GM12878 (cell line): ENCODE measurements around the gene ADK. TPM values are rescaled to one million over a fixed set of nuclear protein-coding genes. Genes with fewer than 3 reads are reported as not detected.

ENCODE experiments used
- ATAC-seq: fragments of 200-7000 bp; cut with Tn5 transposase; 3 replicates; pipeline ENCODE4 v1.9.1; 2020; ENCODE audit warnings: mild to moderate bottlenecking, moderate library complexity
- BruUV-seq: library from RNA; stranded (reverse); fragments of 400-500 nt; replicated peaks from 2 replicates; lab custom pipeline; 2021; lab: Mats Ljungman, UMichigan
- CTCF ChIA-PET: fragments of 300-600 bp; sonication (Branson Sonifier 250); formaldehyde crosslinking; extraction: SDS; loops from one replicate; lab custom pipeline; 2021; ENCODE audit warnings: inconsistent platforms; lab: Yijun Ruan, JAX
- POLR2A ChIA-PET: fragments of 350-600 bp; formaldehyde crosslinking; extraction: SDS; loops from one replicate; lab custom pipeline; 2021; ENCODE audit warnings: inconsistent platforms; lab: Charles Lee
- RAD21 ChIA-PET: fragments of 300-600 bp; sonication (Branson Sonifier 250); formaldehyde crosslinking; loops from one replicate; lab custom pipeline; 2023; ENCODE audit warnings: antibody characterized with exemption; ENCODE audit not compliant: unreplicated experiment; lab: Charles Lee
- SMC1A ChIA-PET: fragments of 300-600 bp; sonication (Branson Sonifier 250); formaldehyde crosslinking; loops from one replicate; lab custom pipeline; 2023; ENCODE audit not compliant: unreplicated experiment, uncharacterized antibody; lab: Charles Lee
- DNase-seq: peaks from one replicate; pipeline ENCODE4 v3.0.0-alpha.2; 2011; ENCODE audit warnings: low read depth, low spot score
- FAIRE-seq: peaks from 3 replicates; lab custom pipeline; 2011; peaks lifted over from hg19 to GRCh38; lab: Jason Lieb, UNC
- H2AFZ ChIP-seq: 2 replicates; pipeline ENCODE4 v1.6.0; 2011; ENCODE audit warnings: low read depth, low read length, control low read depth; ENCODE audit not compliant: control insufficient read depth
- H3K27ac ChIP-seq: 2 replicates; pipeline ENCODE4 v1.5.1; 2011; ENCODE audit warnings: control low read depth; ENCODE audit not compliant: control insufficient read depth, insufficient read depth
- H3K27me3 ChIP-seq, 2 experiments: replicated peaks in 1 of 2; 2 replicates each; pipeline versions ENCODE4 v1.6.0 to v1.6.1; 2011; ENCODE audit warnings: low read length in 1 of 2; ENCODE audit not compliant: control insufficient read depth in 2 of 2, insufficient read depth in 2 of 2
- H3K36me3 ChIP-seq, 2 experiments: 2 replicates each; pipeline ENCODE4 v1.5.1; 2011; ENCODE audit warnings: low read length in 1 of 2; ENCODE audit not compliant: control insufficient read depth in 2 of 2, insufficient read depth in 2 of 2
- H3K4me1 ChIP-seq: 2 replicates; pipeline ENCODE4 v1.6.1; 2011; ENCODE audit warnings: mild to moderate bottlenecking, low read length, moderate library complexity, mixed read lengths; ENCODE audit not compliant: control insufficient read depth, insufficient read depth
- H3K4me2 ChIP-seq: 2 replicates; pipeline ENCODE4 v1.6.0; 2011; ENCODE audit warnings: control low read depth; ENCODE audit not compliant: control insufficient read depth, insufficient read depth
- H3K4me3 ChIP-seq: fragments of 200-600 bp; sonication (generic); 2 replicates; pipeline ENCODE4 v1.5.1; 2016
- H3K79me2 ChIP-seq: 2 replicates; pipeline ENCODE4 v1.6.0; 2011; ENCODE audit warnings: low read length; ENCODE audit not compliant: control insufficient read depth, insufficient read depth
- H3K9ac ChIP-seq: 2 replicates; pipeline ENCODE4 v1.8.0; 2011; ENCODE audit warnings: low read length, control low read depth, mixed read lengths; ENCODE audit not compliant: control insufficient read depth, insufficient read depth
- H3K9me3 ChIP-seq: replicated peaks from 3 replicates; pipeline ENCODE4 v1.5.1; 2011; ENCODE audit warnings: mild to moderate bottlenecking, low read length; ENCODE audit not compliant: control insufficient read depth, insufficient read depth
- H4K20me1 ChIP-seq: 2 replicates; pipeline ENCODE4 v1.6.0; 2011; ENCODE audit not compliant: control insufficient read depth, insufficient read depth
- BCL11A ChIP-seq: IDR thresholded peaks from 2 replicates; pipeline ENCODE4 v1.6.1; 2011; ENCODE audit warnings: low read depth, low read length
- CEBPB ChIP-seq, 2 experiments: fragments of 150-350 bp in 1 of 2; IDR thresholded peaks; 2 replicates each; pipeline ENCODE4 v1.6.1; 2012 to 2014; ENCODE audit warnings: low read depth in 2 of 2, low read length in 2 of 2, borderline replicate concordance in 1 of 2, inconsistent platforms in 1 of 2
- GABPA ChIP-seq: IDR thresholded peaks from 2 replicates; pipeline ENCODE4 v1.6.1; 2014; ENCODE audit warnings: antibody characterized with exemption, low read depth, mild to moderate bottlenecking, inconsistent platforms
- MTA2 ChIP-seq: fragments of 450-650 bp; IDR thresholded peaks from 2 replicates; pipeline ENCODE4 v1.6.1; 2016; ENCODE audit warnings: low read depth, mild to moderate bottlenecking, moderate library complexity
- STAT1 ChIP-seq: fragments of 450-650 bp; conservative IDR thresholded peaks from 2 replicates; pipeline ENCODE4 v1.6.1; 2014; ENCODE audit warnings: antibody characterized with exemption, mild to moderate bottlenecking
- TAF1 ChIP-seq: IDR thresholded peaks from 2 replicates; pipeline ENCODE4 v1.6.1; 2011; ENCODE audit warnings: mild to moderate bottlenecking, low read depth, low read length, borderline replicate concordance
- WGBS: methylation state at CpG from one replicate; pipeline ENCODE4 v1.1.6; 2016; ENCODE audit warnings: low lambda C conversion rate; ENCODE audit not compliant: insufficient replicate concordance, insufficient coverage; ENCODE audit errors: missing lambda C conversion rate; 5-methylcytosine and 5-hydroxymethylcytosine counted together
- in situ Hi-C: fragments of 300-500 bp; cut with MboI; formaldehyde crosslinking; loops from 9 replicates; pipeline ENCODE4 v1.14.3; 2018; ENCODE audit warnings: mixed read lengths
- intact Hi-C: fragments of 100-400 bp; cut with micrococcal nuclease; formaldehyde crosslinking; loops from one replicate; pipeline ENCODE4 v1.14.2; 2022; ENCODE audit not compliant: unreplicated experiment
- polyA plus RNA-seq, 11 experiments: library from polyadenylated mRNA; depleted of rRNA in 4 of 11; unstranded in 6 of 11; stranded (reverse) in 5 of 11; fragments of >200 nt; fragmentation: Nextera tagmentation in 4 of 11; fragmentation: Illumina TruSeq in 1 of 11; extraction: Ambion mirVana in 4 of 11; extraction: Trizol in 1 of 11; gene quantifications; 1 replicate in 1 of 11; 2 replicates in 10 of 11; pipeline versions ENCODE4 v1.2.1 to v1.2.3, GENCODE V29; 2011 to 2016; ENCODE audit warnings: inconsistent platforms in 2 of 11, missing spikeins in 2 of 11, low read depth in 1 of 11
- total RNA-seq, 4 experiments: library from RNA; depleted of rRNA in 3 of 4; stranded (reverse); fragments of >200 nt in 3 of 4; fragmentation: Illumina TruSeq in 1 of 4; extraction: Trizol in 1 of 4; gene quantifications; 2 replicates each; pipeline versions ENCODE4 v1.2.1 to v1.2.3, GENCODE V29; 2013 to 2021

The ADK gene
- total and polyA plus RNA-seq, 10 of the 15 experiments (the other 5 are each of a cell fraction or from before 2014, with no cell fraction given), result 42.0 to 151 (median 81.6) TPM

GRCh38 chr10:74704629-74705357 lies 553.8 kb downstream of the ADK start:
- in situ Hi-C loops, result no loop called here
- DNase-seq, result no peak
- no peaks in the 10 kb centered on the region for H3K36me3 ChIP-seq
- H4K20me1 ChIP-seq, result no peaks in the 10 kb centered on the region
- SMC1A ChIA-PET, result interaction anchor here (0.8 to 1.5 kb wide), 9 partner anchors 9 to 76 kb away, joined by 3 to 6 read pairs (median 4); no protein-coding TSS in a partner anchor
- CTCF ChIA-PET, result interaction anchor here (0.9 to 1.2 kb wide), 3 partner anchors 9 to 111 kb away, joined by 3 read pairs; no protein-coding TSS in a partner anchor
- peaks cover 3% of the 10 kb centered on the region; the same call in 2 of the 3 replicates for H3K9me3 ChIP-seq
- no peak overlapping the region for H3K4me2 ChIP-seq
- H3K9ac ChIP-seq, result no peak overlapping the region
- H3K4me3 ChIP-seq, result no peak overlapping the region
- no peak overlapping the region for H3K27ac ChIP-seq
- 98% methylated on average over 3 of the region's 3 CpGs for WGBS
- RAD21 ChIA-PET, result interaction anchor here (1.1 to 1.5 kb wide), 2 partner anchors 118 to 285 kb away, joined by 3 read pairs; no protein-coding TSS in a partner anchor
- intact Hi-C loops, result no loop called here
- no peak overlapping the region for H2AFZ ChIP-seq
- no peak for ATAC-seq
- no peaks in the 10 kb centered on the region for H3K4me1 ChIP-seq
- no TSS peak for BruUV-seq
- no peak for TF ChIP-seq MTA2
- no peak for TF ChIP-seq GABPA
- no peak for TF ChIP-seq STAT1
- TF ChIP-seq CEBPB (IDR thresholded peaks at IDR 0.05; ENCODE audit: borderline replicate concordance in 1 of 2, low read depth in 2 of 2, low read length in 2 of 2), result no peak
- TF ChIP-seq TAF1, result no peak
- no peak for TF ChIP-seq BCL11A
- no peaks in the 10 kb centered on the region for H3K27me3 ChIP-seq
- FAIRE-seq, result no peak
- no peaks in the 10 kb centered on the region for H3K79me2 ChIP-seq
- POLR2A ChIA-PET, result interaction anchor here (0.6 kb wide), 2 partner anchors 91 to 321 kb away, joined by 3 to 4 read pairs; no protein-coding TSS in a partner anchor
